Thymus (tissue), 11 donors: ENCODE data around the gene SARDH. TPM values are rescaled to one million over a fixed set of nuclear protein-coding genes. Genes with fewer than 3 reads are reported as not detected.

Experiments
- DNase-seq, 9 donors: peaks; one replicate each; pipeline ENCODE4 v3.0.0-alpha.2; 2013; ENCODE audit warnings: low spot score in 9 of 9, low read depth in 6 of 9, missing footprints in 1 of 9
- H3K27ac ChIP-seq, 2 donors: one replicate each; pipeline ENCODE4 v1.5.1; 2013; ENCODE audit warnings: control low read depth in 1 of 2, low read depth in 1 of 2, low read length in 1 of 2, mild to moderate bottlenecking in 1 of 2, moderate library complexity in 1 of 2
- H3K27me3 ChIP-seq, 2 donors: one replicate each; pipeline ENCODE4 v1.5.1; 2013; ENCODE audit warnings: low read length in 1 of 2; ENCODE audit not compliant: control insufficient read depth in 2 of 2, insufficient read depth in 1 of 2
- H3K36me3 ChIP-seq, 2 donors: one replicate each; pipeline ENCODE4 v1.5.1; 2013; ENCODE audit warnings: low read length in 1 of 2, mild to moderate bottlenecking in 1 of 2, moderate library complexity in 1 of 2; ENCODE audit not compliant: control insufficient read depth in 2 of 2, insufficient read depth in 2 of 2
- H3K4me1 ChIP-seq, 2 donors: one replicate each; pipeline ENCODE4 v1.5.1; 2013; ENCODE audit warnings: low read length in 2 of 2; ENCODE audit not compliant: control insufficient read depth in 2 of 2, insufficient read depth in 2 of 2
- H3K4me3 ChIP-seq, 2 donors: one replicate each; pipeline ENCODE4 v1.5.1; 2013; ENCODE audit warnings: low read length in 2 of 2, control low read depth in 1 of 2, mild to moderate bottlenecking in 1 of 2
- H3K9me3 ChIP-seq, 2 donors: one replicate each; pipeline ENCODE4 v1.5.1; 2013; ENCODE audit warnings: low read length in 1 of 2, mild to moderate bottlenecking in 1 of 2; ENCODE audit not compliant: control insufficient read depth in 2 of 2, insufficient read depth in 1 of 2
- WGBS: extraction: QIAGEN DNeasy Blood & Tissue Kit; methylation state at CpG from one replicate; pipeline ENCODE4 v1.1.7; 2013; 5-methylcytosine and 5-hydroxymethylcytosine counted together
- polyA plus RNA-seq: library from polyadenylated mRNA; stranded (reverse); fragments of 200-250 nt; gene quantifications from one replicate; pipeline ENCODE4 v1.2.3, GENCODE V29; 2013
- total RNA-seq: library from RNA; stranded (reverse); fragments of 120-200 nt; gene quantifications from one replicate; pipeline ENCODE4 v1.2.4, GENCODE V29; 2013
- donor health status: healthy.

SARDH gene
- total and polyA plus RNA-seq, 2 donors = 5.4 to 13.1 TPM

- Histone ChIP-seq H3K27me3 (no peaks in the 10 kb centered on the region), H3K4me1 (peaks cover 0 to 3% of the 10 kb centered on the region in 2 donors), H3K27ac (no peak overlapping the region), H3K4me3 (no peak overlapping the region), H3K36me3 (peaks cover 0 to 8% of the 10 kb centered on the region in 2 donors), H3K9me3 (peaks cover 2 to 9% of the 10 kb centered on the region in 2 donors)
- 89% methylated on average over 15 of the region's 15 CpGs for WGBS
- no peak for DNase-seq
Observed at GRCh38 chr9:133777068-133777791, 39.1 kb upstream of the SARDH start.

DNA sequence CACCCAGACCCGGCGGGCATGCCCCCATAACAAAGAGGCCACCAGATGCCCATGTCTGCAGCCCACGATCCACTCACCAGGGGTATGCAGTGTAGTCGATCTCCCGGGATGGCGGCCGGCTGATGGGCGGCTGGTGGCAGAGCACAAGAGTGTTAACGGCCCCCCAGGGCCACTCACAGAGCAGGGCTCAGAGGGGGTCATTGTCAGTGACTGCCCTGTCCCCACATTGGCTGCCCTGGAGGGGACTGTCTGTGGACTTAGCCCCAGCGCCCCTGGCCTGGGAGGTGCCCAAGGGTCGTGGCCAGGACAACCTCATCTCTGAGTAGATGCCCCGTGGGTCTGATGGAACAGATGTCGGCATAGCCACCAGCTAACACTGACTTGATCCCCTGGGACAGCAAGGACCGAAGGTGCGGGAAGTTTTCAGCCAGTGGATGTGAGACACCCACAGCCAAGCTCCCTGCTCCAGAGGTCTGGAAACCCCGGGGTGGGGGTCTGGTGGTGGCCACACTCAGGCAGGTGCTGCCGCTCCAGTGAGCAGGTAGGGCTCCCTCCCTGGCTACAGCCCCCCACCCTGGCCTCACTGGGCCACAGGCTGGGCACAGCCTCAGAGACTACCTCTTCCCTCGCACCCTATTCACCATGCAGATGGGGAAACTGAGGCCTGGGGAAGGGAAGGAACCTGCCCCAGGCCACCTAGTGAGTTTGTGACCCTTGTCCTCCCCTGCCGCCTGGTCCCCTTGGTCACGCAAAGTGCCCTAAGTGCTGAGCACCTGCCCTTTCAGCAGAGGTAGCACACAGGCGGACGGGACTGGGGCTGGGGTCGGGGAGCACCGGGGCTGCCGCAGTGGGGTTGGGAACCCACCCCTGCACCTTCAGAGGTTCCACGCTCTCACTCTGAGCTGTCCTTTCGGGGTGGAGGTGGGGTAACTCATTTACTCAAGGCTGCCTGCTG, 38.1 kb upstream of the SARDH start:
- Histone ChIP-seq H3K9me3 (peaks cover 2 to 9% of the 10 kb centered on the region in 2 donors), H3K36me3 (peaks cover 0 to 8% of the 10 kb centered on the region in 2 donors), H3K27ac (no peak overlapping the region), H3K27me3 (no peaks in the 10 kb centered on the region), H3K4me3 (no peak overlapping the region), H3K4me1 (peaks cover 0 to 3% of the 10 kb centered on the region in 2 donors)
- 97% methylated on average over 27 of the region's 27 CpGs for WGBS
- no peak for DNase-seq

DNA sequence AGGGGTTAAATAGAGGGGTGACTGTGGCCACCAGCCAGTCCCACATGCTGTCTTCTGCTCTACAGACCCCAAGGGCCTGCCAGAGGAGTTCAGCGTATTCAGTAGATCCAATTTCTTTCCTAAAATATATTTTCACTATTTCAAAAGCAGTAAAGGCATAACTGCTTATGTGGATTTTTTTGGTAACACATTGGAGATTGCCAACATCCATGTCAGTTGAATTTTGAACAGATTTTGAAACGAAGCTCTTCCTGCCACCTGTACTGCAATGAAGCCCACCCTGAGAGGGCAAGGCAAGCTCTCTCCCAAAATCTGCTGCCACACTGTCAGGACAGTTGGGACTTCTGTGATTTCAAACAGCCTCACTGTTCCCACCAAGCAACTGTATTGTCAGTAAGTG, 37.1 kb upstream of the SARDH start:
- DNase-seq = no peak

DNA sequence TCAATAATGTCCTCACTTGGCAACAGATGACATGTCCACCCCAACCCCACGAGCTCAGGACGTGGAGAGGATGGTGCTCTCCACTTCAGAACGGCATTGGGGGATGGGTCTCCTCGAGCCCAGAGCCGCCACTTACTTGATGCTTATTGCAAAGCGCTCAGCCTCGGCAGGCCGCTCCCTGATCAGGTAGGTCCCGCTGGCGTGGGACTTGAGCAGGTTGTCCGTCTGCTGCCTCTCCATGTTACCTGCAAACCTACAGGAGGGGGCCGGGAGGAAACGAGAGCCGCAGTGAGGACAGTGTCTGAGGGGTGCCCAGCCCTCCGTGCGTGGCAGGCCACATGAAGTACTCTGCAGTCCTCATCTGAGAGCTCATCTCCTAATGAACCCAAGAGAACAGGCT, 36.6 kb upstream of the SARDH start:
- Histone ChIP-seq H3K4me3 (no peak overlapping the region), H3K4me1 (peaks cover 0 to 6% of the 10 kb centered on the region in 2 donors), H3K9me3 (peaks cover 2 to 9% of the 10 kb centered on the region in 2 donors), H3K27ac (no peak overlapping the region), H3K36me3 (peaks cover 0 to 8% of the 10 kb centered on the region in 2 donors), H3K27me3 (no peaks in the 10 kb centered on the region)
- WGBS = 97% methylated on average over 16 of the region's 16 CpGs
- DNase-seq = no peak

More for the DNA sequence above, 37.1 kb upstream of the SARDH start:
- peaks cover 0 to 3% of the 10 kb centered on the region in 2 donors for H3K4me1 ChIP-seq
- H3K27me3 ChIP-seq = no peaks in the 10 kb centered on the region
- peaks cover 0 to 8% of the 10 kb centered on the region in 2 donors for H3K36me3 ChIP-seq
- no peak overlapping the region for H3K4me3 ChIP-seq
- H3K27ac ChIP-seq = no peak overlapping the region
- H3K9me3 ChIP-seq = peaks cover 2 to 9% of the 10 kb centered on the region in 2 donors
- 91% methylated on average over 2 of the region's 2 CpGs for WGBS

DNA sequence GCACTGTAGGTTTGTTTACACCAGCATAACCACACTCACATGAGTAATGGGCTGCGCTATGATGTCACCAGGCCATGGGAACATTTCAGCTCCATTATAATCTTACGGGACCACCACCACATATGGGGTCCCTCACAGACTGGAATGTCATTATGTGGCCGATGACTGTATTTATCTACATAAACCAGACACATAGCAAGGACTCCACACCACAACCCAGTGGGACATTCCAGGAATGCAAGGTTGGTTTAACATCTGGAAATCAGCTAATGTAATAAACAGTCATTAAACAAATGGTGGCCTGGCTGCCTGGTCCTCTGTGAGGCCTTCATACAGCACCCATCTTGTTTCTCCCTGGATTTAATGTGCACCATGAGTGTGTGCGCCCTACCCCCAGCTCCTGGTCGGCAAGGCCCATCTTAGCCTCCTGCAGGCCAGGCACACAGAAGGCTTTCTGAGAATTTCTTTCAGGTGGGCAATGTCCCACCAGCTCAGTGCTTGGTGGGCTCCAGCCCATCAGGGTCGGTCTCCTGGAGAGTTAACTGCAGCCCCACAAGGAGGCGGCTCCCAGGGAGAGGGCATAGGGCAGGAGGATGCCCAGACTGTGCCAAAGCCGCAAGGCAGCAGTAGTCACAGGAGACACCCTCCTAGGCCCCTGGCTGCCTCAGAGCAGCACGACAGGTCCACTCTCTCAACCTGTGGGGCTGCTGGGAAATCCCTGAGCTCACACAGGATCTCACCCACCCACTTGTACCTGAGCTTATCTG, 35.9 kb upstream of the SARDH start:
- no peak overlapping the region for H3K27ac ChIP-seq
- 96% methylated on average over 9 of the region's 9 CpGs for WGBS
- peaks cover 0 to 8% of the 10 kb centered on the region in 2 donors for H3K36me3 ChIP-seq

DNA sequence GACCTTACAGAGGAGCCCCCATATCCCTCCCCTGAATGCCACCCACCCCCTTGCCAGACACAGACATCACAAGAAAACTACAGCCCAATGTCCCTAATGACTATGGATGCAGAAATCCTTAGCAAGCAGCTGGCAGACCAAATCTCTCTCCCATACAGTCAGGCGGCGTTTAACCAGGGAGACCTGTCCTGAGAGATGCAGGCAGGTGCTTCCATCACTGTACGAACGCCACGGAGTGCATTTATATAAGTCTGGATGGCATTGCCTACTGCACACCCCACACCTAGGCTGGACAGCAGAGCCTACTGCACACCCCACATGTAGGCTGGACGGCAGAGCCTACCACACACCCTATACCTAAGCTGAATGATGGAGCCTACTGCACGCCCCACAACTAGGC, 34.4 kb upstream of the SARDH start:
- WGBS = 98% methylated on average over 7 of the region's 7 CpGs
- Histone ChIP-seq H3K4me3 (no peak overlapping the region), H3K4me1 (peaks cover 0 to 6% of the 10 kb centered on the region in 2 donors), H3K27ac (no peak overlapping the region), H3K36me3 (peaks cover 6 to 8% of the 10 kb centered on the region in 2 donors), H3K9me3 (peaks cover 2 to 10% of the 10 kb centered on the region in 2 donors), H3K27me3 (no peaks in the 10 kb centered on the region)
- DNase-seq = no peak

More for the DNA sequence above, 35.9 kb upstream of the SARDH start:
- H3K27me3 ChIP-seq = no peaks in the 10 kb centered on the region
- H3K9me3 ChIP-seq = peaks cover 2 to 9% of the 10 kb centered on the region in 2 donors
- H3K4me1 ChIP-seq = peaks cover 0 to 6% of the 10 kb centered on the region in 2 donors
- DNase-seq = no peak
- no peak overlapping the region for H3K4me3 ChIP-seq

- peaks cover 2 to 14% of the 10 kb centered on the region in 2 donors for H3K9me3 ChIP-seq
- H3K36me3 ChIP-seq = peaks cover 6 to 8% of the 10 kb centered on the region in 2 donors
- no peak overlapping the region for H3K4me3 ChIP-seq
- WGBS = 95% methylated on average over 26 of the region's 26 CpGs
- DNase-seq = no peak
- H3K4me1 ChIP-seq = peaks cover 0 to 3% of the 10 kb centered on the region in 2 donors
- H3K27ac ChIP-seq = no peak overlapping the region
- no peaks in the 10 kb centered on the region for H3K27me3 ChIP-seq
Observed at GRCh38 chr9:133771486-133772482, 33.6 kb upstream of the SARDH start.
